H1 (cell line): Measurements from ENCODE around the gene GEMIN2. TPM values are rescaled to one million over a fixed set of nuclear protein-coding genes. Genes with fewer than 3 reads are reported as not detected.
A peak's percentile ranks its signal among the peaks of the same experiment; 100 is the strongest.

ENCODE experiments used
- CTCF ChIA-PET: fragments of 300-600 bp; sonication (Branson Sonifier 250); formaldehyde crosslinking; loops from one replicate; lab custom pipeline; 2021; ENCODE audit not compliant: partially characterized antibody; lab: Charles Lee
- POLR2A ChIA-PET: fragments of 300-600 bp; sonication (Branson Sonifier 250); formaldehyde crosslinking; loops from one replicate; lab custom pipeline; 2021; ENCODE audit warnings: inconsistent platforms; ENCODE audit not compliant: partially characterized antibody; lab: Charles Lee
- DNase-seq, 2 experiments: peaks; one replicate each; pipeline versions ENCODE4 v3.0.0 to v3.0.0-alpha.2; 2010 to 2022; ENCODE audit warnings: low spot score in 2 of 2, low read depth in 1 of 2, mixed read lengths in 1 of 2
- FAIRE-seq: peaks from 2 replicates; lab custom pipeline; 2011; peaks lifted over from hg19 to GRCh38; lab: Jason Lieb, UNC
- H2AFZ ChIP-seq: 2 replicates; pipeline ENCODE4 v1.8.1; 2012; ENCODE audit warnings: low read length, inconsistent platforms
- H2AK5ac ChIP-seq: 2 replicates; pipeline ENCODE4 v1.6.1; 2013; ENCODE audit warnings: low read depth, low read length
- H2BK120ac ChIP-seq: replicated peaks from 2 replicates; pipeline ENCODE3; 2013; ENCODE audit warnings: low read depth, low read length, inconsistent platforms
- H2BK12ac ChIP-seq: 2 replicates; pipeline ENCODE4 v1.6.1; 2013; ENCODE audit warnings: low read depth, low read length
- H2BK15ac ChIP-seq: 2 replicates; pipeline ENCODE4 v1.6.1; 2013; ENCODE audit warnings: low read length
- H2BK20ac ChIP-seq: 2 replicates; pipeline ENCODE4 v1.6.1; 2013; ENCODE audit warnings: low read length
- H2BK5ac ChIP-seq: 2 replicates; pipeline ENCODE4 v1.6.1; 2013; ENCODE audit warnings: low read depth, low read length
- H3K14ac ChIP-seq: 2 replicates; pipeline ENCODE4 v1.6.1; 2013; ENCODE audit warnings: inconsistent platforms; ENCODE audit not compliant: insufficient read length
- H3K18ac ChIP-seq: 2 replicates; pipeline ENCODE4 v1.6.1; 2013; ENCODE audit warnings: low read length; ENCODE audit errors: extremely low read depth
- H3K23ac ChIP-seq: 2 replicates; pipeline ENCODE4 v1.6.1; 2013; ENCODE audit warnings: inconsistent platforms; ENCODE audit not compliant: insufficient read length
- H3K23me2 ChIP-seq: 2 replicates; pipeline ENCODE4 v1.6.1; 2013; ENCODE audit warnings: low read depth, low read length
- H3K27ac ChIP-seq: 2 replicates; pipeline ENCODE4 v1.6.1; 2011; ENCODE audit warnings: low read depth, low read length, inconsistent platforms
- H3K27me3 ChIP-seq, 4 experiments: replicated peaks in 1 of 4; 1 replicate in 1 of 4; 2 replicates in 3 of 4; pipeline versions ENCODE4 v1.6.1 to v1.8.1; 2011 to 2013; ENCODE audit warnings: low read length in 3 of 4, mild to moderate bottlenecking in 3 of 4, inconsistent platforms in 2 of 4, mixed read lengths in 2 of 4, moderate library complexity in 1 of 4; ENCODE audit not compliant: control insufficient read depth in 3 of 4, insufficient read depth in 3 of 4; ENCODE audit errors: extremely low read depth in 1 of 4
- H3K36me3 ChIP-seq, 4 experiments: 2 replicates each; pipeline versions ENCODE4 v1.6.1 to v1.8.1; 2011 to 2013; ENCODE audit warnings: mild to moderate bottlenecking in 4 of 4, low read length in 3 of 4, moderate library complexity in 2 of 4, control low read depth in 1 of 4, inconsistent platforms in 1 of 4; ENCODE audit not compliant: insufficient read depth in 4 of 4, control insufficient read depth in 2 of 4
- H3K4ac ChIP-seq: replicated peaks from 2 replicates; pipeline ENCODE3; 2013; ENCODE audit warnings: low read length, low read depth, mixed read lengths, inconsistent platforms; ENCODE audit not compliant: insufficient read length
- H3K4me1 ChIP-seq, 4 experiments: replicated peaks in 1 of 4; 1 replicate in 1 of 4; 2 replicates in 3 of 4; pipeline versions ENCODE4 v1.6.1 to v1.8.1; 2011 to 2013; ENCODE audit warnings: low read length in 3 of 4, inconsistent platforms in 2 of 4, mixed read lengths in 1 of 4; ENCODE audit not compliant: insufficient read depth in 4 of 4, control insufficient read depth in 3 of 4
- H3K4me2 ChIP-seq, 2 experiments: 2 replicates each; pipeline versions ENCODE4 v1.6.1 to v1.8.1; 2011 to 2013; ENCODE audit warnings: low read depth in 2 of 2, low read length in 2 of 2, control low read depth in 1 of 2, inconsistent platforms in 1 of 2, mild to moderate bottlenecking in 1 of 2; ENCODE audit not compliant: insufficient read depth in 1 of 2
- H3K4me3 ChIP-seq, 4 experiments: fragments of 200-600, 300-600 bp in 1 of 4; sonication (generic), shearing (Covaris generic), sonication (Bioruptor Twin) in 1 of 4; 2 replicates each; pipeline versions ENCODE4 v1.5.1 to v1.8.1; 2011 to 2016; ENCODE audit warnings: low read length in 4 of 4, low read depth in 3 of 4, control low read depth in 2 of 4, inconsistent platforms in 2 of 4, mild to moderate bottlenecking in 2 of 4, mixed read lengths in 1 of 4, moderate library complexity in 1 of 4; ENCODE audit not compliant: insufficient read depth in 2 of 4; ENCODE audit errors: extremely low read depth in 1 of 4
- H3K56ac ChIP-seq: replicated peaks from 2 replicates; pipeline ENCODE3; 2013; ENCODE audit warnings: low read depth, mild to moderate bottlenecking, mixed read lengths, low read length, inconsistent platforms; ENCODE audit not compliant: insufficient read length
- H3K79me1 ChIP-seq: 2 replicates; pipeline ENCODE4 v1.6.1; 2013; ENCODE audit warnings: low read depth, low read length, control low read depth
- H3K79me2 ChIP-seq, 2 experiments: 2 replicates each; pipeline versions ENCODE4 v1.6.1 to v1.8.1; 2012 to 2013; ENCODE audit warnings: low read length in 2 of 2, mild to moderate bottlenecking in 2 of 2, inconsistent platforms in 1 of 2; ENCODE audit not compliant: insufficient read depth in 2 of 2, control insufficient read depth in 1 of 2
- H3K9ac ChIP-seq, 4 experiments: replicated peaks in 1 of 4; 1 replicate in 1 of 4; 2 replicates in 3 of 4; pipeline versions ENCODE4 v1.6.1 to v1.8.1; 2011 to 2013; ENCODE audit warnings: low read depth in 3 of 4, low read length in 3 of 4, control low read depth in 2 of 4, mild to moderate bottlenecking in 2 of 4, moderate library complexity in 2 of 4, inconsistent platforms in 1 of 4; ENCODE audit errors: extremely low read depth in 1 of 4
- H3K9me3 ChIP-seq, 2 experiments: 2 replicates each; pipeline versions ENCODE4 v1.6.1 to v1.8.1; 2012 to 2013; ENCODE audit warnings: mild to moderate bottlenecking in 2 of 2, moderate library complexity in 2 of 2, control low read depth in 1 of 2, inconsistent platforms in 1 of 2, low read depth in 1 of 2, low read length in 1 of 2, mixed read lengths in 1 of 2; ENCODE audit not compliant: insufficient read depth in 2 of 2
- H4K20me1 ChIP-seq, 2 experiments: replicated peaks in 1 of 2; 2 replicates each; pipeline versions ENCODE3 to v1.8.1; 2011 to 2013; ENCODE audit warnings: inconsistent platforms in 2 of 2, low read length in 2 of 2, mild to moderate bottlenecking in 1 of 2; ENCODE audit not compliant: insufficient read depth in 2 of 2, control insufficient read depth in 1 of 2
- H4K5ac ChIP-seq: 2 replicates; pipeline ENCODE4 v1.6.1; 2013; ENCODE audit warnings: low read length, low read depth, mixed read lengths, inconsistent platforms; ENCODE audit not compliant: insufficient read length
- H4K8ac ChIP-seq: 2 replicates; pipeline ENCODE4 v1.8.0; 2013; ENCODE audit warnings: mild to moderate bottlenecking, moderate library complexity, low read length, inconsistent platforms; ENCODE audit not compliant: insufficient read depth; ENCODE audit errors: extremely low read depth
- H4K91ac ChIP-seq: replicated peaks from 2 replicates; pipeline ENCODE3; 2013; ENCODE audit warnings: low read length, mixed read lengths, inconsistent platforms; ENCODE audit not compliant: insufficient read length
- POLR2A ChIP-seq, 2 experiments: IDR thresholded peaks; 1 replicate in 1 of 2; 2 replicates in 1 of 2; pipeline ENCODE4 v1.6.1; 2011; ENCODE audit warnings: low read depth in 2 of 2, low read length in 2 of 2, mild to moderate bottlenecking in 2 of 2; ENCODE audit errors: control extremely low read depth in 1 of 2
- SUZ12 ChIP-seq: fragments of 200-600 bp; sonication (generic); IDR thresholded peaks from 2 replicates; pipeline ENCODE4 v1.6.1; 2012; ENCODE audit warnings: mild to moderate bottlenecking, inconsistent platforms, low read length, moderate library complexity, mixed read lengths
- WGBS, 2 experiments: shearing (Covaris generic) in 1 of 2; methylation state at CpG; one replicate each; pipeline versions ENCODE4 v1.1.6 to v1.1.7; 2013 to 2015; ENCODE audit warnings: low lambda C conversion rate in 2 of 2, mixed read lengths in 2 of 2, inconsistent platforms in 1 of 2, low coverage in 1 of 2, missing lambda C conversion rate in 1 of 2; ENCODE audit not compliant: insufficient replicate concordance in 2 of 2, insufficient coverage in 1 of 2, insufficient read length in 1 of 2; ENCODE audit errors: extremely low coverage in 1 of 2, missing lambda C conversion rate in 1 of 2; 5-methylcytosine and 5-hydroxymethylcytosine counted together
- polyA plus RNA-seq, 7 experiments: library from polyadenylated mRNA; depleted of rRNA in 3 of 7; stranded (reverse) in 5 of 7; unstranded in 2 of 7; fragments of >200 nt in 5 of 7; fragments of 200-250 nt in 2 of 7; gene quantifications; 1 replicate in 5 of 7; 2 replicates in 1 of 7; 4 replicates in 1 of 7; pipeline versions ENCODE4 v1.2.1 to v1.2.3, GENCODE V29; 2011 to 2013; ENCODE audit warnings: missing spikeins in 2 of 7, mixed read lengths in 2 of 7
- total RNA-seq: library from RNA; stranded (reverse); fragmentation: NEBNext Ultra II Directional; extraction: Animal tissue kit (Norgen Biotek cat#: 25700); gene quantifications from 2 replicates; pipeline ENCODE4 v1.2.1, GENCODE V29; 2021

Gene GEMIN2
- total and polyA plus RNA-seq, 2 of the 8 experiments (the other 6 are each of a cell fraction or from before 2014, with no cell fraction given), result 29.1 to 30.8 TPM

GRCh38 chr14:39185256-39186049 lies 71.3 kb downstream of the GEMIN2 start:
- Histone ChIP-seq H3K56ac (no peak overlapping the region), H3K14ac (no peak overlapping the region), H2AFZ (no peak overlapping the region), H3K27me3 (no peaks in the 10 kb centered on the region), H4K91ac (no peak overlapping the region), H3K4me3 (no peak overlapping the region), H3K79me2 (peaks cover 0 to 9% of the 10 kb centered on the region in 2 experiments; a peak in 3 of 4 replicates), H2BK12ac (no peak overlapping the region), H3K9ac (no peak overlapping the region), H3K4me1 (peaks cover 0 to 10% (median 4%) of the 10 kb centered on the region in 4 experiments; a peak in 4 of 7 replicates), H3K23me2 (no peaks in the 10 kb centered on the region; the same call in 1 of the 2 replicates), H2BK20ac (no peak overlapping the region), H4K5ac (no peak overlapping the region), H3K4me2 (no peak overlapping the region), H4K20me1 (peaks cover 4% of the 10 kb centered on the region in 2 experiments), H2BK5ac (no peak overlapping the region), H3K18ac (no peak overlapping the region), H3K36me3 (peaks cover 19 to 46% (median 32%) of the 10 kb centered on the region in 4 experiments), H3K23ac (no peak overlapping the region), H2BK15ac (no peak overlapping the region), H3K79me1 (no peaks in the 10 kb centered on the region; the same call in none of the 2 replicates), H3K9me3 (no peaks in the 10 kb centered on the region), H3K4ac (no peak overlapping the region), H2BK120ac (no peak overlapping the region), H3K27ac (no peak overlapping the region), H2AK5ac (no peak overlapping the region), H4K8ac (no peak overlapping the region)
- CTCF ChIA-PET, result interaction anchor here (1.0 to 1.6 kb wide), 3 partner anchors 15 to 184 kb away, joined by 3 to 8 read pairs (median 3); partner anchors contain the start of gene TRAPPC6B
- FAIRE-seq (no peak), DNase-seq (no peak)
- TF ChIP-seq POLR2A (IDR thresholded peaks at IDR 0.05; ENCODE audit: control extremely low read depth in 1 of 2, low read depth in 2 of 2, low read length in 2 of 2) (peak; percentile 1 to 77), SUZ12 (no peak)
- POLR2A ChIA-PET, result interaction anchor here (0.7 to 13.8 kb wide), 27 partner anchors 6 to 245 kb away, joined by 3 to 219 read pairs (median 3); partner anchors contain the start of genes GEMIN2, PNN, SEC23A and TRAPPC6B
- 91% methylated on average over 5 of the region's 5 CpGs; no CpG with 5 or more reads in 1 of the 2 experiments for WGBS, 2 experiments
